H9 (cell line): ENCODE results near the gene SLC7A9. TPM values are rescaled to one million over a fixed set of nuclear protein-coding genes. Genes with fewer than 3 reads are reported as not detected.
A peak's percentile ranks its signal among the peaks of the same experiment; 100 is the strongest.

Experiments used
- DNase-seq: peaks from one replicate; pipeline ENCODE4 v3.0.0-alpha.2; 2017
- H2AFZ ChIP-seq: one replicate; pipeline ENCODE4 v1.6.1; 2013; ENCODE audit warnings: mild to moderate bottlenecking, low read length, control low read depth, moderate library complexity
- H2AK5ac ChIP-seq: 2 replicates; pipeline ENCODE4 v1.6.1; 2013; ENCODE audit warnings: low read length, control low read depth, mixed read lengths; ENCODE audit not compliant: insufficient read length
- H2BK120ac ChIP-seq: one replicate; pipeline ENCODE4 v1.6.1; 2013; ENCODE audit warnings: low read depth, mild to moderate bottlenecking, low read length, control low read depth, inconsistent platforms; ENCODE audit not compliant: poor library complexity, severe bottlenecking
- H2BK12ac ChIP-seq: 2 replicates; pipeline ENCODE4 v1.6.1; 2013; ENCODE audit warnings: low read length, control low read depth, mixed read lengths, low read depth; ENCODE audit not compliant: insufficient read length
- H2BK15ac ChIP-seq: 2 replicates; pipeline ENCODE4 v1.6.1; 2013; ENCODE audit warnings: low read depth, low read length, control low read depth
- H2BK20ac ChIP-seq: one replicate; pipeline ENCODE4 v1.6.1; 2013; ENCODE audit warnings: low read depth, mild to moderate bottlenecking, low read length, control low read depth, inconsistent platforms; ENCODE audit not compliant: poor library complexity, severe bottlenecking
- H2BK5ac ChIP-seq: 2 replicates; pipeline ENCODE4 v1.6.1; 2013; ENCODE audit warnings: low read length, control low read depth, mixed read lengths; ENCODE audit not compliant: insufficient read length
- H3K14ac ChIP-seq: 2 replicates; pipeline ENCODE4 v1.6.1; 2013; ENCODE audit warnings: low read length, control low read depth; ENCODE audit not compliant: insufficient read depth
- H3K18ac ChIP-seq: 2 replicates; pipeline ENCODE4 v1.6.1; 2013; ENCODE audit warnings: low read depth, mild to moderate bottlenecking, mixed read lengths, low read length, control low read depth; ENCODE audit not compliant: insufficient read length
- H3K23ac ChIP-seq: 2 replicates; pipeline ENCODE4 v1.6.1; 2013; ENCODE audit warnings: low read length, control low read depth, mixed read lengths, low read depth; ENCODE audit not compliant: insufficient read length
- H3K23me2 ChIP-seq: 2 replicates; pipeline ENCODE4 v1.6.1; 2013; ENCODE audit warnings: low read depth, mild to moderate bottlenecking, mixed read lengths, low read length, control low read depth; ENCODE audit not compliant: insufficient read length, poor library complexity, severe bottlenecking
- H3K27ac ChIP-seq: 2 replicates; pipeline ENCODE4 v1.5.1; 2013; ENCODE audit warnings: low read length, control low read depth, mixed read lengths, low read depth; ENCODE audit not compliant: insufficient read length
- H3K27me3 ChIP-seq: 2 replicates; pipeline ENCODE4 v1.6.1; 2013; ENCODE audit warnings: low read length, control low read depth, inconsistent platforms; ENCODE audit not compliant: insufficient read depth
- H3K4ac ChIP-seq: 2 replicates; pipeline ENCODE4 v1.6.1; 2013; ENCODE audit warnings: low read depth, mild to moderate bottlenecking, control low read depth, inconsistent platforms, low read length, moderate library complexity
- H3K4me1 ChIP-seq: 2 replicates; pipeline ENCODE4 v1.6.1; 2013; ENCODE audit warnings: low read length, control low read depth, inconsistent platforms; ENCODE audit not compliant: insufficient read depth
- H3K4me2 ChIP-seq: 2 replicates; pipeline ENCODE4 v1.6.1; 2013; ENCODE audit warnings: low read length, control low read depth, mixed read lengths; ENCODE audit not compliant: insufficient read length, insufficient read depth
- H3K56ac ChIP-seq: 2 replicates; pipeline ENCODE4 v1.6.1; 2013; ENCODE audit warnings: low read depth, mild to moderate bottlenecking, mixed read lengths, low read length, control low read depth; ENCODE audit not compliant: insufficient read length
- H3K79me1 ChIP-seq: 2 replicates; pipeline ENCODE4 v1.6.1; 2013; ENCODE audit warnings: low read depth, mild to moderate bottlenecking, moderate library complexity, low read length, control low read depth, inconsistent platforms; ENCODE audit not compliant: insufficient read depth, poor library complexity, severe bottlenecking
- H3K79me2 ChIP-seq: 2 replicates; pipeline ENCODE4 v1.6.1; 2013; ENCODE audit warnings: low read length, control low read depth, inconsistent platforms; ENCODE audit not compliant: insufficient read depth
- H3K9ac ChIP-seq: 2 replicates; pipeline ENCODE4 v1.6.1; 2013; ENCODE audit warnings: low read length, control low read depth, mixed read lengths; ENCODE audit not compliant: insufficient read length; ENCODE audit errors: extremely low read depth
- H3K9me3 ChIP-seq: one replicate; pipeline ENCODE4 v1.6.1; 2013; ENCODE audit warnings: low read depth, low read length, inconsistent platforms; ENCODE audit not compliant: control insufficient read depth
- H3T11ph ChIP-seq: one replicate; pipeline ENCODE4 v1.6.1; 2013; ENCODE audit warnings: mild to moderate bottlenecking, low read length, control low read depth, inconsistent platforms
- H4K20me1 ChIP-seq: one replicate; pipeline ENCODE4 v1.6.1; 2013; ENCODE audit not compliant: control insufficient read depth, insufficient read length, insufficient read depth
- H4K5ac ChIP-seq: 2 replicates; pipeline ENCODE4 v1.6.1; 2013; ENCODE audit warnings: low read depth, mild to moderate bottlenecking, mixed read lengths, low read length, control low read depth; ENCODE audit not compliant: insufficient read length
- H4K8ac ChIP-seq: replicated peaks from 2 replicates; pipeline ENCODE4 v1.6.1; 2013; ENCODE audit warnings: low read length, control low read depth, mixed read lengths, low read depth; ENCODE audit not compliant: insufficient read length
- H4K91ac ChIP-seq: 2 replicates; pipeline ENCODE4 v1.6.1; 2013; ENCODE audit warnings: low read depth, mild to moderate bottlenecking, moderate library complexity, mixed read lengths, low read length, control low read depth; ENCODE audit not compliant: insufficient read length
- H3K27ac Mint-ChIP-seq, 3 experiments: 2 replicates in 2 of 3; 3 replicates in 1 of 3; pipeline ENCODE4 v1.8.0; 2020 to 2021; ENCODE audit warnings: mixed read lengths in 3 of 3, mild to moderate bottlenecking in 1 of 3, moderate library complexity in 1 of 3
- H3K27me3 Mint-ChIP-seq: 2 replicates; pipeline ENCODE4 v1.8.0; 2021; ENCODE audit warnings: low read depth, mild to moderate bottlenecking, moderate library complexity, mixed read lengths
- H3K36me3 Mint-ChIP-seq, 3 experiments: 2 replicates in 2 of 3; 3 replicates in 1 of 3; pipeline ENCODE4 v1.8.0; 2020 to 2021; ENCODE audit warnings: low read depth in 3 of 3, mixed read lengths in 3 of 3; ENCODE audit not compliant: insufficient read depth in 1 of 3
- H3K4me1 Mint-ChIP-seq, 2 experiments: 2 replicates each; pipeline ENCODE4 v1.8.0; 2020; ENCODE audit warnings: mixed read lengths in 2 of 2
- H3K4me3 Mint-ChIP-seq, 2 experiments: 2 replicates in 1 of 2; 3 replicates in 1 of 2; pipeline ENCODE4 v1.8.0; 2020 to 2021; ENCODE audit warnings: mild to moderate bottlenecking in 2 of 2, mixed read lengths in 2 of 2, moderate library complexity in 1 of 2
- H3K9me3 Mint-ChIP-seq, 2 experiments: 2 replicates in 1 of 2; 3 replicates in 1 of 2; pipeline ENCODE4 v1.8.0; 2020; ENCODE audit warnings: mild to moderate bottlenecking in 2 of 2, mixed read lengths in 2 of 2, moderate library complexity in 1 of 2
- WGBS: extraction: QIAGEN DNeasy Blood & Tissue Kit; methylation state at CpG from one replicate; pipeline ENCODE4 v1.1.7; 2013; ENCODE audit warnings: missing lambda C conversion rate, low lambda C conversion rate, mixed read lengths; ENCODE audit not compliant: insufficient read length; ENCODE audit errors: extremely low coverage; 5-methylcytosine and 5-hydroxymethylcytosine counted together
- total RNA-seq: library from RNA; stranded (reverse); gene quantifications from 2 replicates; pipeline ENCODE4 v1.2.1, GENCODE V29; 2021
- TF ChIP-seq, protein P1 (sequence below): fragments of 200-600 bp; sonication (generic); conservative IDR thresholded peaks from 3 replicates; pipeline ENCODE4 v1.8.0; 2021; ENCODE audit warnings: antibody characterized with exemption, mild to moderate bottlenecking

The SLC7A9 gene
- total RNA-seq, 1 experiment from 2014 or later: not detected

DNA sequence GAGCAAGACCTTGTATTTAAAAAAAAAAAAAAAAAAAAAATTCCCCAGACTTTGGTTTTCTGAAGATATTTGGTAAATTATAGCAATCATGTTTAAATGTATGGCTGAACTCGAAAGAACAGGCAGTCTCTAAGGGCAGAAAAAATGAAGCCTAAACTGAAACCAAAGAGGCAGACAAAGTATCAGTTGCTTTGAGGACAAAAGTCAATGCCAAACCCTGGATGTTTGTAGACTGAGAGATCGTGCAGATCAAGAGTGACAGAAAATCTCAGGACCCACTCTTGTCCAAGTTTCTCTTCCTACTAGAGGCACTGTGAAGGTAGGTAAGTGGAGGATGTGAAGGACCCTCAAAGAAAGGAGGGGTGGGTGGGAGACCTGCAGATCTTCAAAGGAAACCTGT, 11.1 kb upstream of the SLC7A9 start:
- no peak overlapping the region for H3K4me2 ChIP-seq
- H3K27ac ChIP-seq: no peak overlapping the region
- peaks cover 6 to 8% of the 10 kb centered on the region in 2 experiments for H3K4me1 Mint-ChIP-seq
- no peaks in the 10 kb centered on the region for H4K20me1 ChIP-seq
- H3T11ph ChIP-seq: no peak overlapping the region
- no peaks in the 10 kb centered on the region for H3K9me3 Mint-ChIP-seq
- H2BK20ac ChIP-seq: no peak overlapping the region
- peak overlapping the region in 2 of 3 experiments; percentile 61 to 90; a peak in 3 of 7 replicates for H3K27ac Mint-ChIP-seq
- no peak overlapping the region for H4K8ac ChIP-seq
- DNase-seq: no peak
- no peak overlapping the region for H3K14ac ChIP-seq
- no peaks in the 10 kb centered on the region for H3K4me1 ChIP-seq
- no peak overlapping the region for H2AK5ac ChIP-seq
- H2AFZ ChIP-seq: no peak overlapping the region
- H3K36me3 Mint-ChIP-seq: peaks cover 0 to 9% (median 2%) of the 10 kb centered on the region in 3 experiments; a peak in 3 of 7 replicates
- no peaks in the 10 kb centered on the region for H3K79me1 ChIP-seq
- no peaks in the 10 kb centered on the region for H3K27me3 Mint-ChIP-seq
- no peaks in the 10 kb centered on the region for H3K27me3 ChIP-seq
- H3K18ac ChIP-seq: no peak overlapping the region
- H3K23ac ChIP-seq: no peak overlapping the region
- no peaks in the 10 kb centered on the region for H3K23me2 ChIP-seq
- H3K56ac ChIP-seq: no peak overlapping the region
- H3K79me2 ChIP-seq: no peaks in the 10 kb centered on the region
- no peak overlapping the region for H3K4ac ChIP-seq
- no peak overlapping the region for H3K4me3 Mint-ChIP-seq
- WGBS: no CpG with 5 or more reads among the region's 2 CpGs
- H3K9ac ChIP-seq: no peak overlapping the region
- H2BK12ac ChIP-seq: no peak overlapping the region
- no peak overlapping the region for H2BK120ac ChIP-seq
- H3K9me3 ChIP-seq: no peaks in the 10 kb centered on the region
- H2BK5ac ChIP-seq: no peak overlapping the region
- no peak overlapping the region for H4K5ac ChIP-seq
- no peak overlapping the region for H4K91ac ChIP-seq
- TF ChIP-seq, protein P1, sequence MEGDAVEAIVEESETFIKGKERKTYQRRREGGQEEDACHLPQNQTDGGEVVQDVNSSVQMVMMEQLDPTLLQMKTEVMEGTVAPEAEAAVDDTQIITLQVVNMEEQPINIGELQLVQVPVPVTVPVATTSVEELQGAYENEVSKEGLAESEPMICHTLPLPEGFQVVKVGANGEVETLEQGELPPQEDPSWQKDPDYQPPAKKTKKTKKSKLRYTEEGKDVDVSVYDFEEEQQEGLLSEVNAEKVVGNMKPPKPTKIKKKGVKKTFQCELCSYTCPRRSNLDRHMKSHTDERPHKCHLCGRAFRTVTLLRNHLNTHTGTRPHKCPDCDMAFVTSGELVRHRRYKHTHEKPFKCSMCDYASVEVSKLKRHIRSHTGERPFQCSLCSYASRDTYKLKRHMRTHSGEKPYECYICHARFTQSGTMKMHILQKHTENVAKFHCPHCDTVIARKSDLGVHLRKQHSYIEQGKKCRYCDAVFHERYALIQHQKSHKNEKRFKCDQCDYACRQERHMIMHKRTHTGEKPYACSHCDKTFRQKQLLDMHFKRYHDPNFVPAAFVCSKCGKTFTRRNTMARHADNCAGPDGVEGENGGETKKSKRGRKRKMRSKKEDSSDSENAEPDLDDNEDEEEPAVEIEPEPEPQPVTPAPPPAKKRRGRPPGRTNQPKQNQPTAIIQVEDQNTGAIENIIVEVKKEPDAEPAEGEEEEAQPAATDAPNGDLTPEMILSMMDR: no peak
- no peak overlapping the region for H2BK15ac ChIP-seq
